ENCODE data around the gene RERE. TPM values are rescaled to one million over a fixed set of nuclear protein-coding genes. Genes with fewer than 3 reads are reported as not detected.

RERE gene
- polyA plus RNA-seq, 5 donors: 104 to 119 (median 112) TPM

DNA sequence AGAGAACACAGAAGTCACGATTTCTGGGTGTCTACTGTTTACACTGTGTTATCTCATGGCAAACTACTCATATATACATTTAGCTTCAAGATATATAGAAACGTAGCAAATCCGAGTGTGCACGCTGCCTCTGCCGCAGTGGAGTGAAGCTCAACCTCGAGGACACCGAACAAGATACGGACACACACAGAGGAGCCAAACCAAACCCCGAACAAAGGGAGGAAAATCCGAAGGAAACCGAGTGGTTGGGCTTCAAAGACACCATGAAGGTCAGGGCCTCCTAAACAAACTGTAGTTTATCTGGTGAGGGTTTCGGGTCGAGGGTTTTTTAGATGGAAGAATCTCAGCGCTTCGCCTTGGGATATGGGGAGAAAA lies 465.0 kb downstream of the RERE start:
- no peak for DNase-seq

DNA sequence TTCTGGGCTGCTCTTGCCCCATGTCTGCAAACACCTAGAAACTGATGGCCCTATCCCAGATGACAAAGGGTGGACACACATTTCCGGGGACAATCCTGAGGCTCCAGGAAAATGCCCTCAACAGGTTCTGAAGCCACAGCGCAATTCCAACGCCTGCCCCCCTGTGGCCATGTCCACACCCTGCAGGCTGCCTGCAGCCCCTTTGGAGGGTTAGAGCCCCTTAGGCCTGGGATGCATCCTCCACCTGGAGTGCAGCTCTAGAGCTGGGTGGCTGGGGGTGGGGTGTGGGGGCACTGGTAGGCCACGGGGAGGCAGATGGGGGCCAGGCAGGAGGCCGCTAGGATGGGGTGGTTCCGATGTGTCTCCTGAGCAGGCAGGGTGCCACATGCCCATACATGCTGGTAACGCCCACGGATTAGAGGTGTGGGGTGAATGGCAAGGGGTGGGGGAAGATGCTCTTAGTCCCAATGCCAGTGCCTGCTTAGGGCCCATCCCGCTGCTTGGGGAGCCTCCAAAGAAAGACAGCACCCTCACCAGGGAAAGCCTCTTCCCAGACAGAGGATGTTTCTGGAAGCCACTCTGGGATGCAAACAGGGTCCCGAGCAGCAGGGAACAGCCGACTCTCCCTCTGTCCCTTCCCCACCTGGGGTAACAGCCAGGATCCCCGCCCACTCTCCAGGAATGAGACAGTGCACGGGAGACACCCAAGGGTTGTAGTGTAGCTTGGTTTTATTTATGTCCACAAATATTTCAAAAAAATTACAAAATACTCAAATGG lies 465.6 kb downstream of the RERE start:
- DNase-seq: no peak

GRCh38 chr1:8350914-8351684 lies 466.3 kb downstream of the RERE start:
- no peak for DNase-seq

- DNase-seq: no peak
Observed at GRCh38 chr1:8349961-8350360, 467.5 kb downstream of the RERE start.

- no peak for DNase-seq
Observed at GRCh38 chr1:8349473-8349865, 468.0 kb downstream of the RERE start.

- DNase-seq: peak; percentile 62 to 63
Observed at GRCh38 chr1:8348777-8349472, 468.5 kb downstream of the RERE start.

GRCh38 chr1:8348047-8348776 lies 469.2 kb downstream of the RERE start:
- no peak for DNase-seq

DNA sequence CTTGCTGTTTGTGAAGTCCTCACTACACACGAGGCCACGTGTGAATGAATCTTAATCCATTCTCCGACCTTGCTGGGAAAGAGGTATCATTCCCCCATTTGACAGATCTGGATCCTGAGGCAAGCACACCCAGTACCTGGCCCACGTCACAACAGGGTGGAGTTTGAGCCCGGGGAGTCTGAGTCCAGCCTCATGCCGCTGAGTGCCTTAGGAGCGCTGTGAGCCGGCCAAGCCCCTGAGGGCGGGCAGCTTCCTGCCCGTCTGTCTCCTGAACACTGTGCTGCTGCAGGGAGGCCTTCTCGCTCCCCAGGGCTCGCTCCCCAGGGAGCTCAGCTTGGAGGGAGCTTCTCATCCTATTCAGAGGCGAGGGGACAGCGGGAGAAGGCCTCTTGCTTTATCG lies 469.8 kb downstream of the RERE start:
- no peak for DNase-seq

GRCh38 chr1:8345621-8346415 lies 471.6 kb downstream of the RERE start:
- DNase-seq: no peak

- no peak for DNase-seq
Observed at GRCh38 chr1:8344893-8345507, 472.4 kb downstream of the RERE start.

GRCh38 chr1:8343464-8344001 lies 473.9 kb downstream of the RERE start:
- DNase-seq: peak; percentile 80 to 85

- DNase-seq: no peak
Observed at GRCh38 chr1:8343044-8343443, 474.4 kb downstream of the RERE start.

- DNase-seq: no peak
Observed at GRCh38 chr1:8342325-8342724, 475.1 kb downstream of the RERE start.

DNA sequence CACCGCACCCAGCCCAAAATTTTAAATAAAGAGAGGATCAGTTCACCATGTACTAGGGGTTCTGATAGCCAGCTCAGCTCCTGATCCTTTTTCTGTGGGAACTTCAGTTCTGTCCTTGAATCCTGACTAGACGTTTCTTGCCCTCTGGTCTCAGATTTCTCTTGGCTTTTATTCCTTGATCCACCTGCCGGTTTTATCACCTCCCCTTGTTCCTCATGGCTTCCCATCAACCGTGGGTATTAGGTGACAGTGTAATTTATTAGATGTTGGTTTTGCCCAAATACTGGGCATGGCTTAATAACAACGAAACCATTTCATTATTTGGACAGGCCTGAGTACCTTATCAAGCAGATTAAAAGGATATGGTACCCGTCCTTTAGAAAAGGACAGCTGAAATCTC lies 477.0 kb downstream of the RERE start:
- DNase-seq: no peak

DNA sequence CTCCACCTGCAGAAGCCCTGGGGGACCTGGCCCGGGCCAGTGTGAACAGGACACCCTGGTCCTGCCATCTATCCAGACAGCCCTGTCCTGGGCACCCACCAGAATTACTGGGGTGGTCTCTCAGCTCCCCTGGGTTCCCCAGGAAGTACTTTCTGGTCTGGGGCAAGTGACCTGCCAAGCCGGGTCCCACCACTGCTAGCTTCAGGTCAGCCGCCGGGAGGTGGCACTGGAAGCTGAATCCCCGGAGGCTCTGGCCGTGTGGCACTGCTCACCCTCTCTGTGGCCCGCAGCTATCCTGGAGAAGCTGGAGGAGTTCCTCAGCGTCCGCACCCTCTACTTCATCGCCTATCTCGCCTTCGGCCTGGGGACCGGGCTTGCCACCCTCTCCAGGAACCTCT lies 478.2 kb downstream of the RERE start:
- no peak for DNase-seq

DNA sequence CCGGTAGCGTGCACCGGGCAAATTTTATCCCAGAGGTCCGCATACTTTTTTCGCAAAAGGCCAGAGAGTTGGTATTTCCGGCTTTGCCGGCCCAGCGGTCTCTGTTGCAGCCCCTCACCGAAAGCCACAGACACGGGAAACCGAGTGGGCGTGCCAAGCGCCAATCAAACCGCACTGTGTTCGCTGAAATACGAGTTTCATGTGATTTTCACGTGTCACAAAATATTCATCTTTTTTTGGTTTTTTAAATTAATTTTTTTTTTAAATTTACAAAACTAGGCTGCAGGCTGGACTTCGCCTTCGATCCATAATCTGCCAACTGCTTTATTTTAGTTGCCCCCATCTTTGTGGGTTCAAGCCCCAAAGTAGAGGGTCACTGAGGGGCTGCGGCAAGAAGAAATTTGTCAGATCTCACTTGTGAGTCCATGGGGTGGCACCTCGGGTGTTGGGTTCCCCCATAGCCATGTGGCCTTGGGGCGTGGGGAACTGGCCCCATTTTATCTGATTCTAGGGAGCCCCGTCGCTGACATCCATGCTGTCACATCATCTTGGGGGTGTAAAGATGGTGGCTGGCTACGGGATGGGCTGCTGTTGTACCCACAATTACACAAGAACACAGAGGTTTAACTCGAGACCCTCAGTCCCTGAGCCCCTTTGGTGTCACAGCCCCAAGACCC lies 478.8 kb downstream of the RERE start:
- DNase-seq: no peak

GRCh38 chr1:8337776-8338525 lies 479.5 kb downstream of the RERE start:
- DNase-seq: no peak

DNA sequence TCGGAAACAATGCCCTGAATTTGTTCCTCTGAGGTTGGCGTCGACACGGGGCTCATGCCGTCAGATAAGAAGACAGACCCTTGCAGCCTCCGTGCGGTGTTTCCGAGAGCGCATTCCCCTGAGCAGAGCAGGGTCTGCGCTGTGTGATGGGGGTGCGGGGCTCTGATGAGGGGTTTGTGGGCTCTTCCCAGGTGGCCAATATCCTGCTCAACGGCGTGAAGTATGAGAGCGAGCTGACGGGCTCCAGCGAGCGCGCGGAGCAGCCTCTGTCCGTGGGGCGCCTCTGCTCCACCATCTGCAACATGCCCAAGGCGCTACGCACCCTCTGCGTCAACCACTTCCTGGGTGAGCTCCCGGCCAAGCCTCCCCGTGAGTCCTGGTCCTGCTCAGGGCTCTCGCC lies 482.2 kb downstream of the RERE start:
- no peak for DNase-seq

Measured in right lung (tissue), 5 donors.